ENCODE results near the gene NOXRED1.

DNA sequence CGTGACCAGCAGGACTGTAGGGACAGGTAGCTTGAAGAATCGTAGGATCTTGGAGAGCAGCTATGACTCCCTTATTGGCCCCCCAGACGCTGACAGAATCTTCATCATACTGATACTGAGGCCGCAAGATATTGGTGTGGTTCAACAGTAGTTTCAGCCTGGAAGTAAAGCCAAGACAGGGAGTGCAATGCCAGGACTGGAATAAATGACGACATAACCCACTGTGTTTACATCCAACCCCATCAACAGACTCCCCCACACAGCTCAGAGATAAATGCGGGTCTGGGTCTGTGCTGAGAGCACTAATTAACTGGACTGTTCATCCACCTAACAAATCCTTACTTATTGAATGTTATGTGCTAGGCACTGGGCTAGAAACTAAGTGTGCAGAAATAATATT lies 16.6 kb downstream of the NOXRED1 start:
- TF ChIP-seq LEF1 (IDR thresholded peaks at IDR 0.05; ENCODE audit: borderline replicate concordance), result no peak
- TF ChIP-seq, protein P1, sequence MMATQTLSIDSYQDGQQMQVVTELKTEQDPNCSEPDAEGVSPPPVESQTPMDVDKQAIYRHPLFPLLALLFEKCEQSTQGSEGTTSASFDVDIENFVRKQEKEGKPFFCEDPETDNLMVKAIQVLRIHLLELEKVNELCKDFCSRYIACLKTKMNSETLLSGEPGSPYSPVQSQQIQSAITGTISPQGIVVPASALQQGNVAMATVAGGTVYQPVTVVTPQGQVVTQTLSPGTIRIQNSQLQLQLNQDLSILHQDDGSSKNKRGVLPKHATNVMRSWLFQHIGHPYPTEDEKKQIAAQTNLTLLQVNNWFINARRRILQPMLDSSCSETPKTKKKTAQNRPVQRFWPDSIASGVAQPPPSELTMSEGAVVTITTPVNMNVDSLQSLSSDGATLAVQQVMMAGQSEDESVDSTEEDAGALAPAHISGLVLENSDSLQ (IDR thresholded peaks at IDR 0.05), result no peak
- TF ChIP-seq FOXK2 (IDR thresholded peaks at IDR 0.05), result no peak
- no peak for TF ChIP-seq ARNT (IDR thresholded peaks at IDR 0.05)
- TF ChIP-seq SP1 (IDR thresholded peaks at IDR 0.05), result no peak
- no peak for TF ChIP-seq TARDBP (IDR thresholded peaks at IDR 0.05)
- no peak for TF ChIP-seq ELF4 (IDR thresholded peaks at IDR 0.05)
- TF ChIP-seq SUZ12 (IDR thresholded peaks at IDR 0.05), result no peak
- TF ChIP-seq ZNF384 (IDR thresholded peaks at IDR 0.05), result no peak
- no peak for TF ChIP-seq BHLHE40 (IDR thresholded peaks at IDR 0.05; ENCODE audit: borderline replicate concordance)

Measured in HEK293T (cell line).